DND-41 (cell line): ENCODE results near the gene AFF3.

Experiments used
- ATAC-seq: fragments of 200-7000 bp; cut with Tn5 transposase; 3 replicates; pipeline ENCODE4 v1.9.1; 2021; ENCODE audit warnings: low read depth; ENCODE audit not compliant: insufficient read depth
- DNase-seq: peaks from one replicate; pipeline ENCODE4 v3.0.0-alpha.2; 2020
- H2AFZ ChIP-seq: 2 replicates; pipeline ENCODE4 v1.6.0; 2012; ENCODE audit warnings: low read depth, low read length
- H3K27ac ChIP-seq: 2 replicates; pipeline ENCODE4 v1.5.1; 2012; ENCODE audit warnings: low read length, inconsistent platforms
- H3K27me3 ChIP-seq: fragments of 200-600 bp; sonication (generic); 2 replicates; pipeline ENCODE4 v1.6.0; 2012; ENCODE audit warnings: low read length, mild to moderate bottlenecking, inconsistent platforms; ENCODE audit not compliant: insufficient read depth, poor library complexity
- H3K36me3 ChIP-seq: 2 replicates; pipeline ENCODE4 v1.5.1; 2012; ENCODE audit warnings: low read length, inconsistent platforms; ENCODE audit not compliant: insufficient read depth
- H3K4me1 ChIP-seq: 2 replicates; pipeline ENCODE4 v1.5.1; 2012; ENCODE audit warnings: mild to moderate bottlenecking, low read length; ENCODE audit not compliant: insufficient read depth
- H3K4me2 ChIP-seq: 2 replicates; pipeline ENCODE4 v1.6.0; 2012; ENCODE audit warnings: mild to moderate bottlenecking, moderate library complexity, low read length, inconsistent platforms; ENCODE audit not compliant: insufficient read depth
- H3K4me3 ChIP-seq, 2 experiments: fragments of 200-600 bp in 1 of 2; shearing (Covaris generic) in 1 of 2; 2 replicates each; pipeline ENCODE4 v1.5.1; 2012 to 2016; ENCODE audit warnings: inconsistent platforms in 2 of 2, low read length in 2 of 2, mild to moderate bottlenecking in 2 of 2, low read depth in 1 of 2, moderate library complexity in 1 of 2
- H3K79me2 ChIP-seq: 2 replicates; pipeline ENCODE4 v1.6.0; 2012; ENCODE audit warnings: low read length, inconsistent platforms; ENCODE audit not compliant: insufficient read depth
- H3K9ac ChIP-seq: 2 replicates; pipeline ENCODE4 v1.6.0; 2012; ENCODE audit warnings: low read depth, mild to moderate bottlenecking, inconsistent platforms, low read length, moderate library complexity
- H3K9me3 ChIP-seq: 2 replicates; pipeline ENCODE4 v1.5.1; 2012; ENCODE audit warnings: low read length, moderate library complexity, mild to moderate bottlenecking, inconsistent platforms; ENCODE audit not compliant: insufficient read depth, severe bottlenecking
- H4K20me1 ChIP-seq: 2 replicates; pipeline ENCODE4 v1.6.0; 2012; ENCODE audit warnings: low read length; ENCODE audit not compliant: insufficient read depth
- CTCF ChIP-seq: IDR thresholded peaks from 2 replicates; pipeline ENCODE4 v1.5.1; 2012; ENCODE audit warnings: borderline replicate concordance, low read length, moderate library complexity, mild to moderate bottlenecking; ENCODE audit not compliant: poor library complexity, severe bottlenecking; ENCODE audit errors: extremely low read depth
- EZH2 ChIP-seq: IDR thresholded peaks from 3 replicates; pipeline ENCODE4 v1.6.1; 2012; ENCODE audit warnings: borderline replicate concordance, low read depth, mild to moderate bottlenecking, moderate library complexity, low read length, inconsistent platforms; ENCODE audit not compliant: severe bottlenecking

The AFF3 gene

DNA sequence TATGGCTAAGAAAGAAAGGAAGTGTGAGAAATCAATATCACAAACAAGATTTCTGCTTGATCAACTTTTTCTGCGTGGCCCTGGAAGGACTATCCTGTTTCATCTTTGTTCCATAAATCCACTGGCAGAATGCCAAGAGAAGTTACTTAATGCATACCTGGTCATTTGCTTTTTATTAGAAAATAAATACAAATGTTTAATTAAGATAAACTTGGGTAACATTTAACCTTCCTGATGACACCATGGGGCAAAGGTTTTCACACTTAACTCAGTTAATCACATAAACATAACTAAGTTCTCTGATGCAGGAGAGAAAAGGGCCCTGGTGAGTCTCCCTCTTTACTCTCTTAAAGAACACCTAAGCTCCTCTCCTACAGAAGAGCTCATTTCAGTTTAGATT is 203.3 kb downstream of the AFF3 start:
- Histone ChIP-seq H3K4me1 (no peaks in the 10 kb centered on the region), H3K4me3 (no peak overlapping the region), H3K27me3 (no peaks in the 10 kb centered on the region), H2AFZ (no peak overlapping the region), H3K9me3 (no peaks in the 10 kb centered on the region), H4K20me1 (no peaks in the 10 kb centered on the region), H3K79me2 (no peaks in the 10 kb centered on the region), H3K9ac (no peak overlapping the region), H3K4me2 (no peak overlapping the region), H3K27ac (no peak overlapping the region), H3K36me3 (0 out of 2 replicates have a peak, but pooled peaks cover 5% of the 10 kb centered on the region)
- ATAC-seq (no peak), DNase-seq (no peak)
- TF ChIP-seq EZH2 (no peak), CTCF (no peak)

DNA sequence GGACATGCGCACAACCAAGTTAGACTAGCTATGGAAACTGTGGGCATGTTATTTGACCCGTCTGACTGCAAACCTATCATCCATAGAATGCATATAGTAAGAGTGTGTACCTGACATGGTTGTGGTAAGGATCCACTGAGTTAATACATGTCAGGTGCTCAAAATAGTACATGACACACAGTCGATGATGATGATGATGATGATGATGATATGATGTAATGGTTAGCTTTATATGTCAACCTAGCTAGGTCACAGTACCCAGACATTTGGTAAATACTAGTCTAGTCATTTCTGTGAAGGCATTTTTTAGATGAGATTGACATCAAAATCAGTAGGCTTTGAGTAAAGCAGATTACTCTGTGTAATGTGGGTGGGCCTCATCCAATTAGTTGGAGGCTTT is 204.1 kb downstream of the AFF3 start:
- ATAC-seq (no peak), DNase-seq (no peak)
- Histone ChIP-seq H3K4me2 (no peak overlapping the region), H3K27ac (no peak overlapping the region), H2AFZ (no peak overlapping the region), H3K9me3 (no peaks in the 10 kb centered on the region), H3K4me1 (no peaks in the 10 kb centered on the region), H3K79me2 (no peaks in the 10 kb centered on the region), H3K27me3 (no peaks in the 10 kb centered on the region), H3K36me3 (peaks cover 12% of the 10 kb centered on the region), H3K9ac (no peak overlapping the region), H4K20me1 (no peaks in the 10 kb centered on the region), H3K4me3 (no peak overlapping the region)
- TF ChIP-seq CTCF (no peak), EZH2 (no peak)

- H3K27me3 ChIP-seq: no peaks in the 10 kb centered on the region
- DNase-seq: no peak
- ATAC-seq: no peak
Observed at GRCh38 chr2:99936065-99936464, 206.3 kb downstream of the AFF3 start.

More at GRCh38 chr2:99936065-99936464, 206.3 kb downstream of the AFF3 start:
- no peak overlapping the region for H3K4me3 ChIP-seq
- no peak overlapping the region for H2AFZ ChIP-seq
- H3K27ac ChIP-seq: no peak overlapping the region
- H3K79me2 ChIP-seq: no peaks in the 10 kb centered on the region
- H3K4me1 ChIP-seq: no peaks in the 10 kb centered on the region
- peaks cover 7% of the 10 kb centered on the region for H3K36me3 ChIP-seq
- no peaks in the 10 kb centered on the region for H3K9me3 ChIP-seq
- no peak for TF ChIP-seq EZH2
- TF ChIP-seq CTCF: no peak
- no peaks in the 10 kb centered on the region for H4K20me1 ChIP-seq
- no peak overlapping the region for H3K9ac ChIP-seq
- no peak overlapping the region for H3K4me2 ChIP-seq
